ENCODE data around the gene KLHL9.

GRCh38 chr9:21314152-21314551 is 21.1 kb downstream of the KLHL9 start:
- TF ChIP-seq CTCF (IDR thresholded peaks at IDR 0.05), result no peak
- no peak for TF ChIP-seq EP300 (IDR thresholded peaks at IDR 0.05)

All from suprapubic skin (tissue), 3 donors.